CD4-positive, alpha-beta T cell treated with Interleukin-12 subunit alpha and Interleukin-12 subunit beta, for 1 hour (primary cell): ENCODE results near the gene SAPCD2.
A peak's percentile ranks its signal among the peaks of the same experiment; 100 is the strongest.
"Not testable (repeated sequence)": the region's sequence is repeated elsewhere in the genome, so short reads cannot be mapped to it uniquely, and the experiment has no call there.

Experiments
- DNase-seq: peaks from one replicate; pipeline ENCODE4 v3.0.0-alpha.2; 2020

Gene SAPCD2

GRCh38 chr9:137064027-137064879 lies 6.1 kb downstream of the SAPCD2 start:
- peak; percentile 64 for DNase-seq

- no peak for DNase-seq
Observed at GRCh38 chr9:137063311-137064026, 6.9 kb downstream of the SAPCD2 start.

GRCh38 chr9:137062798-137063197 lies 7.6 kb downstream of the SAPCD2 start:
- not testable (repeated sequence) for DNase-seq

- no peak for DNase-seq
Observed at GRCh38 chr9:137062384-137062783, 8.0 kb downstream of the SAPCD2 start.

- no peak for DNase-seq
Observed at GRCh38 chr9:137058521-137059234, 11.7 kb downstream of the SAPCD2 start.

- no peak for DNase-seq
Observed at GRCh38 chr9:137057545-137057944, 12.8 kb downstream of the SAPCD2 start.

GRCh38 chr9:137056739-137057415 lies 13.5 kb downstream of the SAPCD2 start:
- no peak for DNase-seq

- no peak for DNase-seq
Observed at GRCh38 chr9:137055385-137056364, 14.7 kb downstream of the SAPCD2 start.

GRCh38 chr9:137054932-137055384 lies 15.4 kb downstream of the SAPCD2 start:
- DNase-seq: no peak

GRCh38 chr9:137053944-137054931 lies 16.1 kb downstream of the SAPCD2 start, which contains the start of gene ENTPD2:
ENTPD2 (minus strand) TSS chr9:137054061; CDS start chr9:137053997, 64 bp downstream.
- peak; percentile 55 for DNase-seq

- DNase-seq: no peak
Observed at GRCh38 chr9:137052998-137053943, 17.1 kb downstream of the SAPCD2 start.

- DNase-seq: no peak
Observed at GRCh38 chr9:137052293-137052692, 18.1 kb downstream of the SAPCD2 start.

GRCh38 chr9:137051145-137051724 lies 19.1 kb downstream of the SAPCD2 start:
- DNase-seq: no peak

GRCh38 chr9:137050570-137050969 lies 19.8 kb downstream of the SAPCD2 start:
- no peak for DNase-seq

- DNase-seq: peak; percentile 64
Observed at GRCh38 chr9:137049544-137050449, 20.6 kb downstream of the SAPCD2 start.

- DNase-seq: no peak
Observed at GRCh38 chr9:137048655-137049543, 21.5 kb downstream of the SAPCD2 start.
